Memory B cell (primary cell): Measurements from ENCODE around the gene OVCH2.
A peak's percentile ranks its signal among the peaks of the same experiment; 100 is the strongest.
"Not testable (repeated sequence)": the region's sequence is repeated elsewhere in the genome, so short reads cannot be mapped to it uniquely, and the experiment has no call there.

Source experiments
- ATAC-seq: fragments of 150-1000 bp; cut with Tn5 transposase; 2 replicates; pipeline ENCODE4 v1.10.0; 2021; ENCODE audit warnings: low read depth, mild to moderate bottlenecking, moderate library complexity
- DNase-seq, 2 donors: peaks; one replicate each; pipeline ENCODE4 v3.0.0; 2022; ENCODE audit warnings: low spot score in 2 of 2
- H3K27ac Mint-ChIP-seq: one replicate; pipeline ENCODE4 v1.8.0; 2022; ENCODE audit warnings: mild to moderate bottlenecking, moderate library complexity, mixed read lengths
- H3K27me3 Mint-ChIP-seq: one replicate; pipeline ENCODE4 v1.8.0; 2022; ENCODE audit warnings: mixed read lengths
- H3K36me3 Mint-ChIP-seq: one replicate; pipeline ENCODE4 v1.8.0; 2022; ENCODE audit warnings: mild to moderate bottlenecking, mixed read lengths
- H3K4me1 Mint-ChIP-seq: one replicate; pipeline ENCODE4 v1.8.0; 2022; ENCODE audit warnings: mixed read lengths
- H3K4me3 Mint-ChIP-seq: one replicate; pipeline ENCODE4 v1.8.0; 2022; ENCODE audit warnings: mild to moderate bottlenecking, moderate library complexity, mixed read lengths
- H3K9me3 Mint-ChIP-seq: one replicate; pipeline ENCODE4 v1.8.0; 2022; ENCODE audit warnings: mixed read lengths

The OVCH2 gene

DNA sequence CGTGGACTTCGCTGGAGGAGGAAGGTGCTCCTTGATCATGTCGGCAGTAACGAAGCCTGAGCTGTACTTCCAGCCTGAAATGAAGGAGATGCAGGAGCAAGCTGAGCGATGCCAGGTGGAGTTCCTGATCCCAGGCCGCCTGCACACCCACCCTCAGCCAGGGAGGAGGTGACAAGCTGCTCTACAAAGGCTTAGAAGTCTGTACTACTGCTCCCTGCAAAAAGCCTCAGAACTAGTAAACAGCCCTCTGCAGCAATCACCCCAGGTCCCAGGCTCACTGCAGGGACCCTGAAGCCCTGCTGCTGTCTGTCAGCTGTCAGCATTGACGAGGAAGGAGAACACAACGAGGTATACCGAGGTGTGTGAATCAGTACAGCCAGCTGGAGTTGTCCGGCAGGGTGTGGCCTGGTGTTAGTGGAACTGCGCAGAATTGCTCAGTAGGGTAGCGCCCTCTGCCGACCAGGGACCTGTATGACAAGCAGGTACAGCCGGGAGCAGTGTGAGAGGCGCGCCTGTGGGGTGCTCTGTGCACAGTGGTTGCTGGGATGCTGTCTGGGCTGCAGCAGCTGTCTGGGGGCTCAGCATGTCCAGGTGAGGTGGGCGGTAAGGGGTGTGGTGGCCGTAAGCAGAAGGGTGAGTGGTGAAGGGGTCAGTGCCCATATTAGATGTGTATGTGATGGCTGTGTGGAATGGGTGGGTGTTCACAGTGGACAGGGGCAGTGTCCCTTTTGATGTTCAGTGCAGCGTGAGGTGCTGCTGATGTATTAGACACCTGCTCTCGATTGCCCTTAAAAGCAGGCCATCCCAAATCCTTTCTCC, 40.6 kb downstream of the OVCH2 start:
- H3K27ac Mint-ChIP-seq: no peak overlapping the region
- no peak overlapping the region for H3K4me3 Mint-ChIP-seq
- DNase-seq (peak; percentile 80 to 86), ATAC-seq (peak; percentile 99)
- H3K27me3 Mint-ChIP-seq: no peaks in the 10 kb centered on the region
- H3K9me3 Mint-ChIP-seq: no peaks in the 10 kb centered on the region
- peaks cover 5% of the 10 kb centered on the region for H3K4me1 Mint-ChIP-seq
- H3K36me3 Mint-ChIP-seq: peaks cover 6% of the 10 kb centered on the region

DNA sequence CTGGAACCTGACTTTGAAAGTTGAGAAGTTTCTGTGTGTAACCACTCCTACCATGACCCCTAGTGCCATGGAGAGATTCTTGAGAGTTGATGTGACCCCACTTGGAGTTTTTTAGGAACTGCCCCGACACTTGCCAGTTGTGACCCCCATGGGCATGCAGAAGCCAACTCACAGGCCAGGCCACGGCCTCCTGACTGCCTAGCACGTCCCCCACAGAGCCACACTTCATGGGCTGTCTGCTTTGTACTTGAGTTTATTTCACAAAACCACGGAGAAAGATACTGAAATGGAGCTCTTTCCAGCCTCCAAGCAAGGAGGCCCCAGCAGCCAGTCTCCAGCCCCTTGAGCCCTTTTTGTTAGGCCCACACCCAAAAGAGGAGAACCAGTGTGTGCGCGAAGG, 41.4 kb downstream of the OVCH2 start:
- Mint-ChIP-seq H3K27me3 (no peaks in the 10 kb centered on the region), H3K9me3 (no peaks in the 10 kb centered on the region), H3K4me3 (no peak overlapping the region), H3K36me3 (peaks cover 6% of the 10 kb centered on the region), H3K27ac (no peak overlapping the region), H3K4me1 (peaks cover 5% of the 10 kb centered on the region)
- ATAC-seq (no peak), DNase-seq (no peak)

GRCh38 chr11:7663531-7663930, 42.7 kb downstream of the OVCH2 start:
- ATAC-seq, H3K36me3 Mint-ChIP-seq: not testable (repeated sequence)

DNA sequence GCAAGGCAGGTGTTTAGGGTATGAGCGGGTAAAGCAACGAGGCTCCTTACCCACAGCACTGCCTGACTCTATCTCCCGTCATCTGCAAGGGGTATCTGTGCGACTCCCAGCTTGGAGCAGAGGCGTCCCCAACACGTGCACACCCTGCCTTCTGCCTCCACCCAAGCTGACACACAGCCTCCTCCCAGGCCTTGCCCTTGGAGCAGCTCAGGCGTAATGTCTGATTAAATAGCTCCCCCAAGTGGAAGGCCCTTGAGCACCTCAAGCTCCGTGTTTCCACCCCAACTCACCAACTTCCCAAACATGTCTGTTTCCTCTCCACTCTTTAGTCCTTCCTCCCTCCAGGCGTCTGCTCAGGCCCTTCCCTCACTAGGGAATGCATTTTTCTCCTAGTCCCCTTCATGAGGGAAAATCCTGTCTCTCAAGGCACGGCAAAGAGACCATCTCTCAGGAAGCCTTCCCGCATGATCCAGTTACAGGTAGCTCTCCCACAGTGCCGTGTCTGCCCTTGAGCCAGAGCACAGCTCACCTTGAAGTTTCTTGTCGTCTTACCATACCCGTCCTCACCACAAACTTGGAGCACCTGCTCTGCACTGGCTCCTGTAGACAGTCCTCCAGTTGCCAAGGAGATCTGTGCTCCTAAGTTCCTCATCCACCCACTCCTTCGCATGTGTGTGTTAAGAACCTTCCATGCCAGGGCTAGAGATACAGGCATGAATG, 48.8 kb downstream of the OVCH2 start:
- Mint-ChIP-seq H3K9me3 (no peaks in the 10 kb centered on the region), H3K27ac (peak overlapping the region; percentile 19), H3K36me3 (peaks cover 25% of the 10 kb centered on the region), H3K4me1 (no peaks in the 10 kb centered on the region), H3K4me3 (no peak overlapping the region), H3K27me3 (no peaks in the 10 kb centered on the region)
- ATAC-seq: no peak
- DNase-seq: no peak

More at GRCh38 chr11:7663531-7663930, 42.7 kb downstream of the OVCH2 start:
- not testable (repeated sequence) for H3K4me3 Mint-ChIP-seq, H3K4me1 Mint-ChIP-seq, H3K9me3 Mint-ChIP-seq, DNase-seq, H3K27ac Mint-ChIP-seq, H3K27me3 Mint-ChIP-seq

- no peak for ATAC-seq
- no peak for DNase-seq
- Mint-ChIP-seq H3K27me3 (no peaks in the 10 kb centered on the region), H3K36me3 (peaks cover 32% of the 10 kb centered on the region), H3K4me1 (peaks cover 2% of the 10 kb centered on the region), H3K9me3 (no peaks in the 10 kb centered on the region), H3K4me3 (no peak overlapping the region), H3K27ac (no peak overlapping the region)
Measured at GRCh38 chr11:7656704-7657103, 49.6 kb downstream of the OVCH2 start.

- Mint-ChIP-seq H3K27me3 (no peaks in the 10 kb centered on the region), H3K4me1 (peaks cover 2% of the 10 kb centered on the region), H3K9me3 (no peaks in the 10 kb centered on the region), H3K27ac (no peak overlapping the region), H3K4me3 (no peak overlapping the region), H3K36me3 (peaks cover 38% of the 10 kb centered on the region)
- DNase-seq (no peak), ATAC-seq (no peak)
Measured at GRCh38 chr11:7655253-7656217, 50.7 kb downstream of the OVCH2 start.

- DNase-seq (no peak), ATAC-seq (no peak)
- Mint-ChIP-seq H3K4me1 (peaks cover 2% of the 10 kb centered on the region), H3K27ac (no peak overlapping the region), H3K27me3 (no peaks in the 10 kb centered on the region), H3K4me3 (no peak overlapping the region), H3K36me3 (peaks cover 49% of the 10 kb centered on the region), H3K9me3 (no peaks in the 10 kb centered on the region)
Measured at GRCh38 chr11:7654195-7654705, 52.0 kb downstream of the OVCH2 start.

GRCh38 chr11:7651700-7652099, 54.6 kb downstream of the OVCH2 start:
- Mint-ChIP-seq H3K36me3 (peaks cover 45% of the 10 kb centered on the region), H3K9me3 (no peaks in the 10 kb centered on the region), H3K27ac (peak overlapping the region; percentile 41), H3K4me1 (peaks cover 2% of the 10 kb centered on the region), H3K27me3 (no peaks in the 10 kb centered on the region), H3K4me3 (no peak overlapping the region)
- ATAC-seq (no peak), DNase-seq (no peak)

DNA sequence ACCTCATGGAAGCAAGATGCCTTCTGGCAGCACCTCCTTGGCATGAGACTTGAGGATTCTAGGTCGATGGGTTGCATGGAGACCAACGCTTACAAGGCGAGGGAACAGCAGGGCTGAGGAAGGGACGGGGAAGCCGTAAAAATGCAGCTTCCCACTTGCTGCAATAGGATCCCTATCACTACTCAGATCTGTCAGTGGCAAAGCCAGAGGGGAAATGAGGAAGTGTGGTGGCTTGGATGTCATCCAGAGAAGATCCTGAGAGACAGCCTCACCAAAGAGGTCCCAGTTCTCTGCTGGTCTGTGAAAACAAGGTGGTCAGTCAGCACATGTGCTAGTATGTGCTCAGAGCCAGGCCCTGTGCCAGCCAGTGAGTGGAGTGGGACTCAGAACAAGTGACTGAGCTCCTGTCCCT, 55.1 kb downstream of the OVCH2 start:
- Mint-ChIP-seq H3K27ac (peak overlapping the region; percentile 41), H3K4me3 (no peak overlapping the region), H3K9me3 (no peaks in the 10 kb centered on the region), H3K4me1 (peaks cover 2% of the 10 kb centered on the region), H3K36me3 (peaks cover 43% of the 10 kb centered on the region), H3K27me3 (no peaks in the 10 kb centered on the region)
- ATAC-seq (no peak), DNase-seq (no peak)

GRCh38 chr11:7648264-7648663, 58.0 kb downstream of the OVCH2 start:
- DNase-seq (no peak), ATAC-seq (no peak)
- Mint-ChIP-seq H3K36me3 (peaks cover 47% of the 10 kb centered on the region), H3K27me3 (no peaks in the 10 kb centered on the region), H3K4me3 (no peak overlapping the region), H3K4me1 (peaks cover 2% of the 10 kb centered on the region), H3K9me3 (no peaks in the 10 kb centered on the region), H3K27ac (no peak overlapping the region)

GRCh38 chr11:7646866-7647265, 59.4 kb downstream of the OVCH2 start:
- no peak for DNase-seq
- peaks cover 50% of the 10 kb centered on the region for H3K36me3 Mint-ChIP-seq
- ATAC-seq: no peak
- no peak overlapping the region for H3K4me3 Mint-ChIP-seq
- H3K9me3 Mint-ChIP-seq: no peaks in the 10 kb centered on the region
- H3K4me1 Mint-ChIP-seq: no peaks in the 10 kb centered on the region
- H3K27me3 Mint-ChIP-seq: no peaks in the 10 kb centered on the region
- H3K27ac Mint-ChIP-seq: peak overlapping the region; percentile 20

DNA sequence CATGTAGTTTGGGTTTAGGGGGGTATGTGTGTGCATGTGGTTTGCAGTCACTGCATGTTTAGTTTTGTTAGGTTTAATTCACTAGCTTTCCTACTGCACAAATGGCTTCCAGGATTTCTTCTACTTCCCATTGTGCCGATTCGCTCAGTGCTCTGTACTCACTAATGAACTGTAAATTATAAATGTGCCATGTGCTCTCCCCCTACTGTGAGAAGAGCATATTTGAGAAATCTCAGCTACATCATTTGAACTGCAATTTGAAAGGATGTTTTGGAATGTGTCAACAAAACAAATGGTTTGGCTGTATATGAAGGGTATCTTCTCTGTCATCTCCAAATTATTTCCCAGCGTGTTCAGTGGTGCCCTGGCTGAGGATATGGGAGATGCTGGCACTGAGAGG, 61.1 kb downstream of the OVCH2 start:
- Mint-ChIP-seq H3K27me3 (no peaks in the 10 kb centered on the region), H3K27ac (no peak overlapping the region), H3K36me3 (peaks cover 45% of the 10 kb centered on the region), H3K4me1 (no peaks in the 10 kb centered on the region), H3K4me3 (no peak overlapping the region), H3K9me3 (no peaks in the 10 kb centered on the region)
- no peak for DNase-seq
- ATAC-seq: no peak

- Mint-ChIP-seq H3K9me3 (no peaks in the 10 kb centered on the region), H3K36me3 (peaks cover 41% of the 10 kb centered on the region), H3K27ac (no peak overlapping the region), H3K4me1 (peaks cover 6% of the 10 kb centered on the region), H3K4me3 (no peak overlapping the region), H3K27me3 (no peaks in the 10 kb centered on the region)
- no peak for ATAC-seq
- DNase-seq: no peak
Measured at GRCh38 chr11:7643314-7643713, 63.0 kb downstream of the OVCH2 start.
